ENCODE data around the gene BARX2.

Gene BARX2

DNA sequence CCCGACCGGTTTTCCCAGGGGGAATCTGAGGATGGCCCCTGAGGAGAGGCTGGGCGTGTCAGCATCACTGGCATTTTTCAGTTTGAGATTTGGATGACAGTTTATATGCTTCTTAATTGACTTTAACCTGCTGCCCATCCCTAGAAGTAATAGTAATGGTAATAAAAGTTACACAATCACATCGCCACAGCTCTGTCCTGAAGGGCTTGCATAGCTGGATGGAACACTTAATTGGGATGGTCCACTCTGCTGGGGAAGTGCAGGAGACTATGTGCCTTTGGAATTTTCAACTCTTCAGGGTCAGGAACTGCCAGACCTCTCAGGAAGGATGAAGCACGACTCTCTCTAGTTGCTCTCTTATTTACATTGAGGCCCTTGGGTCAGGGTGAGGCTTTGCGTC is 16.2 kb downstream of the BARX2 start:
- no peak for DNase-seq (ENCODE audit: low read depth)
- TF ChIP-seq, protein P1, sequence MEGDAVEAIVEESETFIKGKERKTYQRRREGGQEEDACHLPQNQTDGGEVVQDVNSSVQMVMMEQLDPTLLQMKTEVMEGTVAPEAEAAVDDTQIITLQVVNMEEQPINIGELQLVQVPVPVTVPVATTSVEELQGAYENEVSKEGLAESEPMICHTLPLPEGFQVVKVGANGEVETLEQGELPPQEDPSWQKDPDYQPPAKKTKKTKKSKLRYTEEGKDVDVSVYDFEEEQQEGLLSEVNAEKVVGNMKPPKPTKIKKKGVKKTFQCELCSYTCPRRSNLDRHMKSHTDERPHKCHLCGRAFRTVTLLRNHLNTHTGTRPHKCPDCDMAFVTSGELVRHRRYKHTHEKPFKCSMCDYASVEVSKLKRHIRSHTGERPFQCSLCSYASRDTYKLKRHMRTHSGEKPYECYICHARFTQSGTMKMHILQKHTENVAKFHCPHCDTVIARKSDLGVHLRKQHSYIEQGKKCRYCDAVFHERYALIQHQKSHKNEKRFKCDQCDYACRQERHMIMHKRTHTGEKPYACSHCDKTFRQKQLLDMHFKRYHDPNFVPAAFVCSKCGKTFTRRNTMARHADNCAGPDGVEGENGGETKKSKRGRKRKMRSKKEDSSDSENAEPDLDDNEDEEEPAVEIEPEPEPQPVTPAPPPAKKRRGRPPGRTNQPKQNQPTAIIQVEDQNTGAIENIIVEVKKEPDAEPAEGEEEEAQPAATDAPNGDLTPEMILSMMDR (conservative IDR thresholded peaks at IDR 0.05; ENCODE audit: low read depth, low read length), result no peak
- no peak overlapping the region for H3K4me3 ChIP-seq (ENCODE audit: low read length)

DNA sequence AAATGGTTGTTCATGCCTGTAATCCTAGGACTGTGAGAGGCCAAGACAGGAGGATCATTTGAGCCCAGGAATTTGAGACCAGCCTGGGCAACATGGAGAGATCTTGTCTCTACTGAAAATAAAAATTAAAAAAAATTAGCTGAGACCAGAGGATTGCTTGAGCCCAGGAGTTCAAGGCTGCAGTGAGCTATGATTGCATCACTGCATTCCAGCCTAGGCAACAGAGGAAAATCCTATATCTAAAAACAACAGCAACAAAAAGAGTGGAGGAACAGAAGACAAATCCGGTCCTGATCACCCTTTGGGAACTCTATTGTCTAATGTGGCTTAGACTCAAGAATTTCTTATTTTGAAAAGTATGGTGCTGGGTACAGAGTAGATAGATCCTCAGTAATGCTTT is 17.3 kb downstream of the BARX2 start:
- no peak overlapping the region for H3K4me3 ChIP-seq (ENCODE audit: low read length)
- no peak for DNase-seq (ENCODE audit: low read depth)
- TF ChIP-seq, protein P1 (conservative IDR thresholded peaks at IDR 0.05; ENCODE audit: low read depth, low read length), result no peak

DNA sequence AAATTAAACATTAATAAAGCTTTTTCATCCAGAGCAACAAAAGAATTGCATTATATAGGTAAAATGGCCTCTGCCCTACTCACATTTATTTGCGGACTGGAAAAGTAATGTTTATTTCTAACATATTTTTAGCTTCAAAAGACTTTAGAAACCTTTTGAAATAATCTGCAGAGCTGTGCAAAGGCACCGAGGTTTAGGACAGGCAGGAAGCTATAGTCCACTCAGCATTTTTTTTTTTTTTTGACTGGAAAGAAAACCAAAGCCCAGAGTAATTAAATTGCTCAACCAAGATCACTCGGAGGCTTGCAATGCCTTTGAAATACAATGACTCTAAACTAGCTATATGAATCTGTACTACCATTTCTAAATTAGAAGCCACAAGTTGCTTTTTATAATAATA is 19.1 kb downstream of the BARX2 start:
- no peak overlapping the region for H3K4me3 ChIP-seq (ENCODE audit: low read length)
- no peak for DNase-seq (ENCODE audit: low read depth)
- TF ChIP-seq, protein P1 (conservative IDR thresholded peaks at IDR 0.05; ENCODE audit: low read depth, low read length), result no peak

DNA sequence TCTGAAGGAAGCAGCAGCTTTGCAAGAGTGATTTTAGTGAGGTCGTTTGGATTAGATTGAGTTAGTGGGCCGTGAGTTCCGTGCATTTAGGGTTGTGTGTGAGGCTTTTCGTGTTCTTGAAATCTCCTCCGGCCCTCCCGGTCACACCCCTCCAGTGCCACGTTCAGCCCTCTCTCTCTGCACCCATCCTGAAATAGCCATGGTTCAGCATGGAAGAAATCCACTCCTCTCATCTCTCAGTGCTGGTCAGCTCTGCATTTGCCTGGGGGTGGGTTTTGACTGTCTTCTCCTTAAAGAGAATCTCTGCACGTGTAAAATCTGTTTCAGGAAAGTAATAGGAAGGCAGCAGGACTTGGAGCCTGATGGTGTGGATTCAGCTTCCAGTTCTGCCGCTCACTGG is 19.8 kb downstream of the BARX2 start:
- DNase-seq (ENCODE audit: low read depth), result no peak
- H3K4me3 ChIP-seq (ENCODE audit: low read length), result no peak overlapping the region
- TF ChIP-seq, protein P1 (conservative IDR thresholded peaks at IDR 0.05; ENCODE audit: low read depth, low read length), result no peak

DNA sequence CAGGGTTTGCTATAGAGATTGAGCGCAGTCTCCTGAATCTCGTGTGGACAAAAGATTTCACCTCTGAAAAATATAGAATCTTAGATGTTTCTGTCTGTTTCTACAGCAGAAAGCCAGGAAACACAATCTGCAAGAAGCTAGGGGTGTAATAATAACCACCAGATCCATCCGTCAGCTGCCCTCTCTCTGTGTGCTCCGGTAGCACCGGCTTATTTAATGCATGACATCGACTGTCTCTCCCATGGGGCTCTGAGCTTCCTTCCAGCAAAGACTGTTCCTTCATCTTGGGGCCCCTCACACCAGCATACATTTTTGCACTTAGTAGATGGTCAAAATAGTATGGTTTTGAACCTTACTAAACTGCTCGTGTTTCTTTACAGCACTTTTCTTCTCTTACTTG is 20.2 kb downstream of the BARX2 start:
- TF ChIP-seq, protein P1 (conservative IDR thresholded peaks at IDR 0.05; ENCODE audit: low read depth, low read length), result no peak
- DNase-seq (ENCODE audit: low read depth), result no peak
- H3K4me3 ChIP-seq (ENCODE audit: low read length), result no peak overlapping the region

DNA sequence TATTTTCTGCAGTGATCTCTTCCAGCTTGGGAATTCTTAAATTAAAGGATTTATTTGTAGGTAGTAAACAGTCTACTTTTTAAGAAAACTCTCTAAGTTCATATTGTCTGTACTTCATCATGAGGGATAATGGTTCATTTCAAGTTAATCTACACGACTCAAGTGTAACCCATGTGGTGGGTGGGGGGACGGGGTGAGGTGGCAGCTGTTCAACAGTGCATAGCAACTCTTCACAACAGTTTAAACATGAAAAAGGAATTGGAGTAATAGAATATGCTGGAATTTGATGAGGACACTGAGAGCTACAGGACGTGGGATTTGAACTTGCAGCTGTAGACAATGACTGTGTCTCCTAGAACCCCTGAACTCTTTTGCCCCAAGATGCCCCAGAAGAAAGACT is 20.8 kb downstream of the BARX2 start:
- H3K4me3 ChIP-seq (ENCODE audit: low read length), result no peak overlapping the region
- TF ChIP-seq, protein P1 (conservative IDR thresholded peaks at IDR 0.05; ENCODE audit: low read depth, low read length), result no peak
- no peak for DNase-seq (ENCODE audit: low read depth)

DNA sequence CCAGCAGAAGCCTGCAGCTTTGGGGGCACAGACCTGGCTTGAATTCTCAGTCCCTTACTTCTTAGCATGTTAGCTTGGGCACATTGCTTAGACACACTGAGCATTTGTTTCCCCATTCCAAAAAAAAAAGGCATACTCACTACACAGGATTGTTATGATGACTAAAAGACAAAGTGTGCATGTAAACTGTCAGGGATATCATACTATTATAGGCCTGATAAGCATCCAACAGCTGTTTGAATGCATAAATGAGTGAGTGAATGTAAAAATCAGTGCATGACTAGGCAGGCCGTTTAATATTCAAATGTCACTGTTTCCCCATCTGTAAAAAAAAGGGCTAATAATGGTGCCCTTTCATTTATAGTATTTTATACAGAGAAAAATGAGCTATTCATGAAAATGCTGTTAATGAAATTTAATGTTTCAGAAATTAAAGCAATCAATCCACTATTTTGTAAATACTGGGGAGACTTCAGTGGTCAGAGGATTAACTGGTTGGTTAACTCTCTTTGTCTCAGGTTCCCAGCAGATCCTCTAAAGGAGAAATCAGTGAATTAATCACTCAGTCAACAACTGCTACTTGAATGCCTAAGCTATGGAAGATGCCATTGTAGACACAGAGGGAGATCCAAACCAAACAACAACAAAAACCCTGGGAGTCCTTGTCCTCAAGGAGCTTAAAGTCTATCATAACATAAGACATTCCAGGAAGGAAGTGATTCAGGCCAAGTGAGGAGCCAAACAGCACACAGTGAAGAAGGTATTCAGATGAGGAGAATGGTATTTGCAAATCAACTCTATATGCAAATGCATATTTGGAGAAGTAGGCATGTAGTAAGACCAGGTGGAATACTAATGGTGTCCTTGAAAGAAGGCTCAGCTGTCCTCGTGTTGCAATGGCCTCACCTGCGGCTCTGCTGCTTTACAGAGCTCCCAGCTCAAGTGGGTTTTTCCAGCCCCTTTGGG is 26.8 kb downstream of the BARX2 start:
- TF ChIP-seq, protein P1 (conservative IDR thresholded peaks at IDR 0.05; ENCODE audit: low read depth, low read length), result no peak
- no peak for DNase-seq (ENCODE audit: low read depth)
- H3K4me3 ChIP-seq (ENCODE audit: low read length), result no peak overlapping the region
